IPS DF 4.7 (cell line): ENCODE data around the gene SFI1.
"Not testable (repeated sequence)": the region's sequence is repeated elsewhere in the genome, so short reads cannot be mapped to it uniquely, and the experiment has no call there.

Experiments used
- DNase-seq: peaks from one replicate; pipeline ENCODE4 v3.0.0-alpha.2; 2013; ENCODE audit warnings: low spot score; ENCODE audit errors: extremely low read depth

The SFI1 gene

DNA sequence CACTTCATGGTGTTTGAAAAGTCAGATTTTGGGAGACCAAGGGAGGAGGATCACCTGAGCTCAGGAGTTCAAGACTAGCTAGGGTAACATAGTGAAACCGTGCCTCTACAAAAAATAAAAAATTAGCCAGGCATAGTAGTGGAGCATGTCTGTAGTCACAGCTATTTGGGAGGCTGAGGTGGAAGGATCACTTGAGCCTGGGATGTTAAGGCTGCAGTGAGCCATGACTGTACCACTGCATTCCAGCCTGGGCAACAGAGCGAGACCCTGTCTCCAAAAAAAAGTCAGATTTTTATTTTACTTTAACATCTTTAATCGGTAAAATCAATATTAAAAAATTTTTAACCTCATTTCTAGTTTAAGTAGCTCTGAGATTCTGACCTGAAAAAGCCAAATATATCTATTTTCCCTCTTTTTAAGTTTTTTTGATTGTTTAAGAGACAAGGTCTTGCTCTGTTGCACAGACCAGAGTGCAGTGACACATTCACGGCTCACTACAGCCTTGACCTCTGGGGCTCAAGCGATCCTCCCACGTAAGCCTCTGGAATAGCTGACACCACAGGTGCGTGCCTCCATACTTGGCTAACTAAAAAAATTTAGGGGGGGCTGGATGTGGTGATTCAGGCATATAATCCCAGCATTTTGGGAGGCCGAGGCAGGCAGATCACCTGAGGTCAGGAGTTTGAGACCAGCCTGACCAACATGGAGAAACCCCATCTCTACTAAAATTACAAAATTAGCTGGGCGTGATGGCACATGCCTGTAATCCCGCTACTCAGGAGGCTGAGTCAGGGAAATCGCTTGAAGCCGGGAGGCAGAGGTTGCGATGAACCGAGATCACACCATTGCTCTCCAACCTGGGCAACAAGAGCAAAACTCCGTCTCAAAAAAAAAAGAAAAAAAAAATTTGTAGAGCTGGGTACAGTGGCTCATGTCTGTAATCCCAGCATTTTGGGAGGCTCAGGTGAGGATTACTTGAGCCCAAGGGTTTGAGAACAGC, 48.4 kb downstream of the SFI1 start:
- no peak for DNase-seq

DNA sequence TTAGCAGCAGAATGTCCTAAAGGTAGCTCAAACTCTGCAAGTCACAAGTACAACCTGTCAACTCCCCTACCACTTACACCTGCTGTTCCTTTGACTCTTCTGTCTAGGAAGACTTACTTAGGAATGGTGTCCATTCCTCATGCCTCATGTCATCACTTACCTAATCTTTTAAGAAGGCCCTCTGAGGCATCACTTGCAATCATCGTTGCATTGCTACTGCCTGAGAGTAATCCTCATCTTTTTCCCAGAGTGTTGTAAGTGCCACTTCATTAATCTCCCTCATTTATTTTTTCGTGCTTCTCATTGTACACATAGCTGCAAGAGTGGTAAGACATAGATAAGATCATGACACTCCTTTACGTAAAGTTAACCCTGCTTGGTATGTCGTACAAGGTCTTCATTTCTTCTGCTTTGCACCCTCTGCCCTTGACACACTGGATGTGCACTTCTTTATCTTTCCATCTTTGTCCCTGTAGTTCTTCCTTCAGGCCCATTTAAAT, 54.6 kb downstream of the SFI1 start:
- no peak for DNase-seq

DNA sequence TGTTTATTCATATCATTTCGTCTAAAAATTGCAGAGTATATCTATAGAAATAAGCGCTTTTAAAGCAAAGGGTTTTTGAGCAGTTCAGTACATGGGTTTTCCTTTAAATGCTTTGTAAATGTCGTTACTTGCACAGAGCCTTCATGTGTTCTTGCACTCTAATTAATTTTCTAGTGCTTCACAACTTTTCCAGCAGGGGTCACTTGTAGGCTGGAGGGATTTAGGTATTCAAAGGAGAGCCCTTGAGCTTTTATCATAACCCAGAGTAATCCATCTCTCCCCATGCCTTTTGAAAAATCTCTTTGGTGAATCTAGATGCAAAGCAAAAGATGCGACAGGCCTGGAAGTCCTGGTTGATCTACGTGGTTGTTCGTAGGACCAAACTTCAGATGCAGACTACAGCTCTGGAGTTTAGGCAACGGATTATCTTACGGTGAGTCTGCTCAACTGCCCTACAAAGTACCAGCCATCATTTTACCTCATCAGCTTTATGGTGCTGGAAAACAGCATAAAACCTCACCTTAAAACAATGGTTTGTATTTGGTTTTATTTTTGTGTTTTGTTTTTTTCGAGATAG, 60.4 kb downstream of the SFI1 start:
- DNase-seq, result no peak

DNA sequence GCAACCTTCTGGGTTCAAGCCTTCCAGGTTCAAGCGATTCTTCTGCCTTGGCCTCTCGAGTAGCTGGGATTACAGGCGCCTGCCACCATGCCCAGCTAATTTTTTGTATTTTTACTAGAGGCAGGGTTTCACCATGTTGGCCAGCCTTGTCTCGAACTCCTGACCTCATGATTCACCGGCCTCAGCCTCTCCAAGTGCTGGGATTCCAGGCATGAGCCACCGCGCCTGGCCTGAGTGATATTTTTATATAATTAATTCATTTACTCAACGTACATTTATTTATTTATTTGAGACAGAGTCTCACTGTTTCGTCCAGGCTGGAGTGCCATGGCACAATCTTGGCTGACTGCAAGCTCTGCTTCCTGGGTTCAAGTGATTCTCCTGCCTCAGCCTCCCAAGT, 62.2 kb downstream of the SFI1 start:
- not testable (repeated sequence) for DNase-seq

DNA sequence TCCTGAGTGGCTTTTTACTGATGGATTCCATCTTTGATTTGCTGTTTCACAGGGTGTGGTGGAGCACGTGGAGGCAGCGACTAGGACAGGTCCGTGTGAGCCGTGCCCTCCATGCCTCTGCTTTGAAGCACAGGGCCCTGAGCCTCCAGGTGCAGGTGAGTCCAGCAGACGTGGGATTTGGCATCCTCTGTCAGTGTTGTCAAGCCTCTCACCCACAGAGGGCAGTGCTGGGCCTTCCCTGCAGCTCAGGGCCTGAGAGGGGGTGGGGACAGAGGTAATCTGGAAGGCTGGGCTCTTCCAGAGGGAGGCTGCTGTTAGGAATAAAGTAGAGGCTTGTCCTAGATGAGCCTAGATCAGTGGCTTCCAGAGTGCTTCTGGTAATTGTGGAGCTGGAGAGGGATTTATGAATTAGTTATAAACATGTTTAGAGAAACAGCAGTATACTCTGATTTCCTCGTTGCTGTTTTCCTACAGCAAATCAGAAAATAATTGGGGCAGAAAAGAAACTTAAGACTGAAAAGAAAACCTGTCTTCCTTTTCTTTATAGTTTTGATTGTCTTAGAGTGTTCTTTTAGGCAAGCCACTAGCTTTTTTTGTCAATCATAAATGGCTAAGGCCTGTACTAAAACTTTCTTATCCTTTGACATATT, 65.0 kb downstream of the SFI1 start:
- peak; percentile 72 for DNase-seq

DNA sequence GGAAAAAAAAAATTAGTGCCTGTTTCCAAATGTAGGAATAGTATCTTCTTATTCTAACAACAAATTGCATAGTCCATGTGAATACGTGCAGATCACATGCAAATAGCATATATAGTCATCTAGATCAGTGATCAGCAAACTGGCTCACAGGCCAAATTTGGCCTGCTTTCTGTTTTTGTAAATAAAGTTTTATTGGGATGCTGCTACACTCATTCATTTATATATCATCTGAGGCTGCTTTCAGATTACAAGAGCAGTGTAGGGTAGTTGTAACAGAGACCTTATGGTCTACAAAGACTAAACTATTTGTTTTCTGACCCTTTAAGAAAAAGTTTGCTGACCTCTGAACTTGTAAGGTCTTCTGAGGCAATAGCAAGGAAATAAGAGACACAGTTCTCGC, 65.6 kb downstream of the SFI1 start:
- no peak for DNase-seq

DNA sequence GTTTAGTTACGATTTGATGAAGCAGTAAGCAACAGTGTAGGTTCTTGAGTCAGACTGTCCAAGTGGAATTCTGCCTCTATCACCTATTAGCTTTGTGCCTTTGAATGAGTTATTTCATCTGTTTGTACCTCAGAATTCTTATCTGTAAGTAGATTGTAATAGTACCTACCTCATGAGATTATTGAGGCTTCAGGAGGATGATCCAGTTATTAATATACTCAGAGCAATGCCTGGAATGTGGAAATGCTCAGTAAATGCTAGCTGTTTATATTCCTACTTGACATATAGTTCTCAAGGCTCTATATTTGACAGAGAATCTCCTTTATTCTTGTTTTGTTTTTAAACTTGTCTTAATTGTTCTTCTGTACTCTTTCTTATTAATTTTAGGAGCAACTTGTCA, 70.1 kb downstream of the SFI1 start:
- DNase-seq, result no peak

DNA sequence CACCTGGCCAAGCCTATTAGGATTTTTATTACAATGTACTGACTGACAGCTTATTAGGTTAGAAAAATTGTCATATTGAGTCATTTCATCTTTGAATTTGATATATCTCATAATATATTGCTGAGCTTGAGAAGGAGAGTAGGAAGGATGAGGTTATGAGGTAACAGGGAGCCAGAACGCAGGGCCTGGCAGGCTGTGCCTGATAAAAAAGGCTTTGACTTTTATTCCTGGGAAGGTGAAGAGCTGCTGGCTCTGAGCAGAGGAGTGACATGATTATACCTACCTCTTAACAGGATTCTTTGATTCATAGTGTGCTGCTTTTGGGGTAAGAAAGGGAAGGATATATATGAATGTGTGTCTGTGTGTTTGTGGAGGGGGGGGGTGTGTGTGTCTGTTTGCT, 70.9 kb downstream of the SFI1 start:
- DNase-seq, result no peak

DNA sequence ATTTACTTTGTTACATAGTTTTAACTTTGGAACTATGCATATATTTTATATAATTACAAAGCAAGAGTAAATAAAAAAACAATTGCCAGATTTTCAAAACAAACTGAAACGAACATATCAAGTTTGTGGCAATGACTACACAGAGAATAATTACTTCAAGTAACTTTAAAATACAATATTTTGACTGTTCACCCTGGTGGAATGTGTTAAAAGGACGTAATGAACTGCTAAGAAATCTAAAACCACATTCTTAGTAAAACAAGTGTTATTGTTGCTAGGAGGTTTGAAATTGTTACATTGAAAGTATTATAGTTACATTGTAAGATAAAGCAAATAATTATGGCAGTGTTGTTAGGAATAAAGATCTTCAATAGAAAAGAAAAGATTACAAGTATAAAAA, 71.4 kb downstream of the SFI1 start:
- DNase-seq, result no peak

DNA sequence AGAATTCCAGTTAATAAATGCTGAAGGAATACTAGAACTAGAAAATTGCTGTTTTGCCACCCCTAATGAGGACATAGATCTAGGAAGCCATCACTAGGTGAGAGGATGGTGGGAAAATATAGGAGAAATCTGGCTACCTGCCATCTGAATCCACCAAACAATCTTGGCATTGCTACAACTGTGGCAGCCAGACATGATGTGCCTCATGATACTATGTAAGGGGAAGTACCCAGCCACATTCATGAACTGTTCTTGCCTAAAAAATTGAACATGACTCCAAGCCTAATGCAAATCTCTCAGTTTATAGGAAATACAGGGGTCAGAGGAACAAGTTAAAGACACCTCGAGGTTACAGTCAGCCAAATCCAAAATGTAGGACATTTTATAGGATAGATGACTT, 72.8 kb downstream of the SFI1 start:
- DNase-seq, result no peak

DNA sequence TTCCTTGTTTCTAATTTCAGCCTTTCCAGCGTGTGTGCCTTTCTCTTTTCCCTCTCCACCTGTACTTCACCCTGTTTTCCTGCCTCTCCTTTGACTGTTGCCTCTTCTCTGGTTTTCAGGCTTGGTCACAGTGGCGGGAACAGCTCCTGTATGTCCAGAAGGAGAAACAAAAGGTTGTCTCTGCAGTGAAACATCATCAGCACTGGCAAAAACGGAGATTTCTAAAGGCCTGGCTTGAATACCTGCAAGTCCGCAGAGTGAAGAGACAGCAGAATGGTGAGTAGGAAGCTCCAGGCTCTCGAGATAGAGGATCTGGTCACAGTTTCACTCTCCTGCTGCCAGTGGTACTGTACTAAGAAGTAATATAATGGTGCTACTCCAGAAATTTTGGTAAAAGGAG, 76.6 kb downstream of the SFI1 start:
- no peak for DNase-seq

DNA sequence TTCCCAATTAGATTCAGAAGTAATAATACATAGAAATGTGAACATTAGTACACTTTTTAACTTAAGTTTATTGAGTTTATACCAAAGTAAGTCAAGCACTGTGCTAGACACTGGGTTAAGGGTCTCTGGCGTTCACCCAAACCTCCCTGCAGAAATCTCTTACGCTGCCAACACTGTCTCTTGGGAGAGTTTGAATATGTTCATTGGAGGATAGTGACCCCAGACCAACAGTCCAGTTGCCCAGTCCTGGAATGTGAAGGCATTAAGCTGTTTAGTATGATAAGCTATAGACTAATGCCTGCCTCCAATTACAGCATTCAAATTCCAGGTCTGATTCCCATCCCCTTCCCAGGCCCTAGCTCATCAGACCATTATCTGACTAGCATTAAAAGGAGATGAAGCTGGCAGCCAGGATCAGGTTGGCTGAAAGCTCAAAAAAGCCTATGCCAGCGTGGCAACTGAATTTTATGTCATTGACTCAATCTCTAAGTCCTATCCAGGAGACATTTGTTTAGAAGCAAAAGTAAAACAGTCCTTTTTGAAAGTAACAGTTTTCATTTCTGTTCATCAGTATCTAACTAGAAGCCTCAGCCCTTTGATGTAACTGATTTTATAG, 77.8 kb downstream of the SFI1 start:
- DNase-seq, result no peak

DNA sequence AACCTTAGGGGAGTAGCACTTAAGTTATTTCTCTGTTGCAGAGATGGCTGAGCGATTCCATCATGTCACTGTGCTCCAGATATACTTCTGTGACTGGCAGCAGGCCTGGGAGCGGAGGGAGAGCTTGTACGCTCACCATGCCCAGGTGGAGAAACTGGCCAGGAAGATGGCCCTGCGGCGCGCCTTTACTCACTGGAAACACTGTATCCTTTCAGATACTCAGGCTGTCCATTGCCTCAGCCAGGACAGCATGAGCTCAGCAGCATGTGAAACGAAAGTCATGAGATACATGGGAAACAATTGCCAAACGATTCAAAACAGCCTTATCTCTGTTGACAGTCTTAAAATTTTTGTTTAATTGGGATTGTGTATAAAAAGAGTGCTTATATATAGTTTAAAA, 78.9 kb downstream of the SFI1 start:
- no peak for DNase-seq

DNA sequence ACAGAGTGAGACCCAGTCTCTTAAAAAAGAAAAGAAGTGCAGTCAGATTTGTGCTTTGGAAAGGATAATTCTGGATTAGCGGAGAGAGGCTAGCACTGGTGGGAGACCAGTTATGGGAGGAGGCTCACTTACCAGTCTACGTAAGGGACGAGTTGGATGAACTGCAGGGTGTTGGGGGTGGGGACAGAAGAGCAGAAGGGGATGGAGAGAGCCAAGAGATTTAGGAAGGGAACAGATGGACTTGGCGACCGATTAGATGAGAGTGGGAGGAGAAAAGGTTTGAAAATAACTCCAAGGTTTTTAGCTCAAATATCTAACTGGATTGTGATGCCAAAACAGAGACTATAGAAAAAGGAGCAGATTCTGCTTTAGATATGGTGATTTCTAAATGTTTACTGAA, 81.4 kb downstream of the SFI1 start:
- DNase-seq, result no peak

DNA sequence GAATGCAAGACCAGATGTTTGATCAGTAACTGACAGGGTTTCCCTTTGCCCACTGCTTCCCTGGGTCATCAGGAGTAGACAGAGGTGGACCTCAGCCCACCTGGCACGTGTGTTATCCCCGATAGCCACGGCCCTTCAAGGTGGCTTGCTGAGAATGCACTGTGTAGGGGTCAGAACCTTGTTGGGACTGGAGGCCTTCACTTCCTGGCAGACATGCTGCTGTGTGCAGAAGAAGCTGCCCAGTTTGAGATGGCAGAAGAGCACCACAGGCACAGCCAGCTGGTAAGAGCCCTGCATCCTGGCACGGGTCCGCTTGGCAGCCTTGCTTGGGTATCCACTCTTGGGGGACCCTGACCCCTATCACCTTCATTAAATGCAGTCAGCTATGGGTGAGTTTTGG, 81.8 kb downstream of the SFI1 start:
- DNase-seq, result no peak

DNA sequence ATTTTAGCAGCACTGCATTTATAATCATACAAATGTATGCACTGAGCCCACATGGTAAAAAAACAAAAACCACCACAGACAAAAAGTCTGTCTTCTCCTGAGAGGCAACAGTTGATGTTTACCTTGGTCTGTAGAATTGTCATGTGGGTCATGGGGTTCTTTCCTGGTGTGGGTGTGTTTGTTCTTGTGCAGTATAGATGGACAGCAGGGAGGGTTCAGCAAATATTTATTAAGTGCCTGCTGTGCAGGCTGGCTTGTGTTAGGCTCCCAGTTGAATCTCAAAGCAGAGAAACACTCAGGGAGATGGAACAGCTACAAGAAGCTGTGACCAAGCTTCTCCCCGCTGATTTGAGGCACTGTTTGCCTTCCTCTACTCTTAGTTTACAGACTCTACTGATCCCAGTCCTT, 83.5 kb downstream of the SFI1 start:
- no peak for DNase-seq

DNA sequence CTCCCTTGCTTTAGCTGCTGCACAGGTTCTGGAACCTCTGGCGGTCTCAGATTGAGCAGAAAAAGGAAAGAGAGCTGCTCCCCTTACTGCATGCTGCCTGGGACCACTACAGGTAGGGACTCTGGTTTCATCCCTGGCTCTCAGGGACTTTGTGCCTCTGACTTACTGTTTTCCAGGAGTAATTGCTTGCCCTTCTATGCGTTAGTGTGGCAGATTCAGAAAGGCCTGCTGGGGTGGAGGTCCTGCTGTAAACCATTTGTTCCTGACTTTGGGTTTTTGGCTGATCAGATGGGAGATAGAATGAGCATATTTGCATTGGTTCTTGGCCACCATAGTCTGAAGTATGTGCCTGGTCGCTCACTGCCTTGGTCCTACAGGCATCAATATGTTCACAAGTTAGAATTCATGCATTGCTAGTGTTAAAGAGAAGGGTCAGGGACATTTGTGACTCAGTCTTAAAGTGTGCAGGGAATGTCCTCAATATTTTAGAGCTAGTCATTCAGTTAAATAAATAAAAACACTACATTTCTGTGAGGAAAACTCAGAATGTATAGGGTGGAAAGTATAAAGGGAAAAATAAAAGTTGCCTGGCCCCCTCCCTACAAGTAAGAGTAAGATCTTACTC, 87.6 kb downstream of the SFI1 start:
- DNase-seq, result no peak

DNA sequence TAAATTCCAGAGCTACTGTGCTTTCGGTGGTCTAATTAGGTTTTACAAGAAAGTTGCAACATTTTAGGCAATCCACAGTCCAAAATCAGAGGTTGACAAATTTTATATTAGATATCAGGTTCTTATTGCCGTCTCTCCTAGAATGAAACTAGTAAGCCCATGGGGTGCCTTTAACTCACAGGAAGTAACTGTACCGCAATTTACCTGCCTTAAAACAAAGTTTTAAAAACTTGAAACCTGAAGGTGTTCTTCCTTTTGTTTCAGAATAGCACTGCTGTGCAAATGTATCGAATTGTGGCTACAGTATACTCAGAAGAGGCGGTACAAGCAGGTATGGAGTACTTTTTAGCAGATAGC, 88.4 kb downstream of the SFI1 start:
- DNase-seq, result no peak

DNA sequence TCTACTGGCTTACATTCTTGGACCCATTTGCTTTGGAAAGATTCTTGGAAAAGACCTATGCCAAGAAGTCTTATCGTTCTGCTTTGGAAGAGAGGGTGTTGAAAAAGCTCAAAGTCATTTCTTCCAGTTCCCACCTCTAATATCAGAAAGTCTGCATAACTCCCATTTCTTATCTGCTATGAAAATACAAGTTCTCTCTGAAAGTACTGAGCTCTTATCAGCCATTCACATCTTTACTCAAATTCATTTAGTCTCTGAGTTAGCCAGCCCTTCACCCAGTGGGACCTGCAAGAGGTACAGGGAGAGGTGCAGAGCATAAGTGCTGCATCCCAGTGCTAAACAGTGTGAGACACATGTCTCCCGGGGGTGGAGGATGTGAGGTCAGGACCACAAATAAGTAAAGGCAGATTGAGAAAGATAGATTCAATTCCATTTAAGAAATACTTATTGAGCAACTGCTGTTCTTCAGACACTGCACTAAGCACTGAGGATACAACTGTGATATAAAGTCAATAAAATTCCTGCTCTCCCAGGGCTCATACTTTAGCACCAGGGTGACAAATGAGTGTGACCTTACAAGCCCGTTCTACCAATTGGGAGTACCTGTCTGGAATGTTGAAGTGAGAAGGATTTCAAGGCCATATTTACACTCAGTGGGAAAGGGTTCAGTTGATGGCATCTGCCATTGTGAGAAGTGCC, 89.0 kb downstream of the SFI1 start:
- no peak for DNase-seq

DNA sequence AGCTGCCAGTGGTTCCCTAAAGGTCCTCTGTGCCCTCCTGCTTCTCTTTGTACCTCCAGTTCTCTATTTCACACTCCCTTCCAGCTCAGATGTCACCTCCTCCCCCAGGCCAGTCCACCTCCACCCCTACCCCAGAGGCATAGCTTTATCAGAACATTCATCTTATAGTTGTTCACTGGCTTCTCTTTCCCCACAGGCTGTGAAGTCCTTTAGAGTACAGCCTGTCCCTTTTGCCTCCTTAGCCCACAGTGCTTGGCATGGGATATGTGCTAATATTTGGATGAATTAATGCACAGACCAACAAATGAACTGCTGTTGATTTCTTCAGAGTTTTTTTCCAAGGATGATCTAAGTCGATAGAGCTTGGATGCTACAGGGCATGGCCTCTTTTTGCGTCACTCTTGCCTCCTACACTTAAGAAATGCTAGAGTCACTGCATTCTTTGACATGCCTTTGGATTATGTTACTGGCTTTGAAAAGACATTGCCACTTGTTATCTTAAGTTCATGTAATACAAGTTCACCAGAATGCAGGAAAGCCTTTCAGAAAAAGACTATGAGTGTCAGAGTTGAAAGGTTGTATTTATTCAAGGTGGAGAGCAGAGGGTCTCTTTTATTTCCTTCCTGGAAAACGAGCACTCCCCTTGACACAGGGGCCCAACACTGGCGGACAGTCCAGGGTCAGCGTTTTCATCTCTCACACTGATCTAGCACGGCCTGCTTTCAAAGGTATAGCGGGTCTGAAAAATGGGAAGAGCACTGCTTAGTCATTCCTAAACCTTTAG, 90.0 kb downstream of the SFI1 start:
- no peak for DNase-seq
